Measurements from ENCODE around the gene GSTA5. TPM values are rescaled to one million over a fixed set of nuclear protein-coding genes. Genes with fewer than 3 reads are reported as not detected.

GSTA5 gene
- total and polyA plus RNA-seq, 10 of the 15 experiments (the other 5 are each of a cell fraction or from before 2014, with no cell fraction given), result not detected

GRCh38 chr6:52872031-52872430, 31.4 kb upstream of the GSTA5 start:
- Histone ChIP-seq H3K4me2 (ENCODE audit: control insufficient read depth, insufficient read depth) (no peak overlapping the region), H3K36me3 (ENCODE audit: control insufficient read depth in 2 of 2, insufficient read depth in 2 of 2, low read length in 1 of 2) (no peaks in the 10 kb centered on the region), H4K20me1 (ENCODE audit: control insufficient read depth, insufficient read depth) (no peaks in the 10 kb centered on the region), H2AFZ (ENCODE audit: control insufficient read depth, low read depth, low read length) (no peak overlapping the region), H3K9ac (ENCODE audit: control insufficient read depth, insufficient read depth, low read length) (no peak overlapping the region), H3K27ac (ENCODE audit: control insufficient read depth, insufficient read depth) (no peak overlapping the region), H3K9me3 (replicated peaks; ENCODE audit: control insufficient read depth, insufficient read depth, low read length) (no peaks in the 10 kb centered on the region), H3K79me2 (ENCODE audit: control insufficient read depth, insufficient read depth, low read length) (no peaks in the 10 kb centered on the region), H3K4me3 (no peak overlapping the region), H3K27me3 (replicated peaks in 1 of 2; ENCODE audit: control insufficient read depth in 2 of 2, insufficient read depth in 2 of 2, low read length in 1 of 2) (no peaks in the 10 kb centered on the region), H3K4me1 (ENCODE audit: control insufficient read depth, insufficient read depth, low read length) (no peaks in the 10 kb centered on the region)
- no TSS peak for BruUV-seq (replicated peaks)
- 16% methylated on average over 4 of the region's 4 CpGs for WGBS (ENCODE audit: insufficient coverage, insufficient replicate concordance, low lambda C conversion rate, missing lambda C conversion rate)
- ATAC-seq (no peak), FAIRE-seq (no peak), DNase-seq (ENCODE audit: low read depth, low spot score) (no peak)
- TF ChIP-seq CREB1 (IDR thresholded peaks at IDR 0.05; ENCODE audit: low read depth), result no peak
- TF ChIP-seq ZNF687 (IDR thresholded peaks at IDR 0.05), result no peak
- TF ChIP-seq FOXM1 (IDR thresholded peaks at IDR 0.05; ENCODE audit: low read depth, low read length), result no peak
- no peak for TF ChIP-seq PAX5 (IDR thresholded peaks at IDR 0.05; ENCODE audit: borderline replicate concordance, low read depth, low read length)
- TF ChIP-seq ATF7 (IDR thresholded peaks at IDR 0.05; ENCODE audit: low read depth), result no peak
- TF ChIP-seq MAX (IDR thresholded peaks at IDR 0.05; ENCODE audit: low read depth, low read length), result no peak
- no peak for TF ChIP-seq ASH2L (IDR thresholded peaks at IDR 0.05; ENCODE audit: borderline replicate concordance, low read depth)
- no peak for TF ChIP-seq RELA (IDR thresholded peaks at IDR 0.05; ENCODE audit: borderline replicate concordance, partially characterized antibody)
- no peak for TF ChIP-seq DPF2 (IDR thresholded peaks at IDR 0.05)
- no peak for TF ChIP-seq ETV6 (conservative IDR thresholded peaks at IDR 0.05 in 1 of 2, IDR thresholded peaks at IDR 0.05 in 1 of 2; ENCODE audit: borderline replicate concordance in 1 of 2, low read depth in 1 of 2)
- TF ChIP-seq PBX3 (IDR thresholded peaks at IDR 0.05; ENCODE audit: insufficient replicate concordance, low read depth, low read length), result no peak
- CTCF ChIA-PET, result no interaction called here
- in situ Hi-C loops (cut with MboI), result no loop called here
- intact Hi-C loops (cut with micrococcal nuclease; ENCODE audit: unreplicated experiment), result no loop called here
- POLR2A ChIA-PET, result no interaction called here
- SMC1A ChIA-PET (ENCODE audit: uncharacterized antibody, unreplicated experiment), result interaction anchor here (1.1 kb wide), 1 partner anchor 185 kb away, joined by 3 read pairs; no protein-coding TSS in a partner anchor
- RAD21 ChIA-PET (ENCODE audit: unreplicated experiment), result no interaction called here
